Upper lobe of left lung (tissue), 6 donors: ENCODE results near the gene ADCY6. TPM values are rescaled to one million over a fixed set of nuclear protein-coding genes. Genes with fewer than 3 reads are reported as not detected.

Experiments
- ATAC-seq, 2 donors: fragments of 200-7000 bp; cut with Tn5 transposase; one replicate each; pipeline ENCODE4 v1.9.1; 2022; ENCODE audit warnings: mild to moderate bottlenecking in 2 of 2, moderate library complexity in 2 of 2; ENCODE audit not compliant: low FRiP score in 2 of 2
- DNase-seq, 2 donors: peaks; one replicate each; pipeline ENCODE4 v3.0.0-alpha.2; 2019 to 2020
- H3K27ac ChIP-seq, 4 donors: fragments of 200-600 bp; sonication (generic); one replicate each; pipeline ENCODE4 v1.5.1; 2016 to 2019
- H3K27me3 ChIP-seq, 4 donors: fragments of 200-600 bp; sonication (generic); one replicate each; pipeline ENCODE4 v1.5.1; 2017 to 2019
- H3K36me3 ChIP-seq, 4 donors: fragments of 200-600 bp; sonication (generic); one replicate each; pipeline ENCODE4 v1.5.1; 2016 to 2019
- H3K4me1 ChIP-seq, 4 donors: fragments of 200-600 bp; sonication (generic); one replicate each; pipeline ENCODE4 v1.5.1; 2018 to 2019
- H3K4me3 ChIP-seq, 4 donors: fragments of 200-600 bp; sonication (generic); one replicate each; pipeline ENCODE4 v1.5.1; 2017 to 2019; ENCODE audit warnings: mild to moderate bottlenecking in 2 of 4, moderate library complexity in 1 of 4
- H3K9me3 ChIP-seq, 4 donors: fragments of 200-600 bp; sonication (generic); one replicate each; pipeline ENCODE4 v1.5.1; 2018 to 2019
- CTCF ChIP-seq, 6 experiments: fragments of 450-650 bp in 4 of 6; fragments of 200-600 bp in 2 of 6; sonication (generic) in 2 of 6; IDR thresholded peaks; one replicate each; pipeline ENCODE4 v1.5.1; 2016 to 2019; ENCODE audit warnings: antibody characterized with exemption in 6 of 6
- EP300 ChIP-seq, 4 donors: sonication (generic); formaldehyde crosslinking; IDR thresholded peaks; one replicate each; pipeline ENCODE4 v1.5.1; 2017; ENCODE audit warnings: antibody characterized with exemption in 4 of 4, control low read depth in 2 of 4
- POLR2A ChIP-seq, 4 donors: fragments of 450-650 bp; IDR thresholded peaks; one replicate each; pipeline ENCODE4 v1.5.1; 2016 to 2017; ENCODE audit warnings: antibody characterized with exemption in 4 of 4, mild to moderate bottlenecking in 2 of 4
- POLR2AphosphoS5 ChIP-seq, 2 donors: sonication (generic); formaldehyde crosslinking; IDR thresholded peaks; one replicate each; pipeline ENCODE4 v1.5.1; 2017; ENCODE audit warnings: antibody characterized with exemption in 2 of 2
- WGBS, 2 donors: methylation state at CpG; one replicate each; pipeline ENCODE4 v1.1.5; 2017 to 2018; 5-methylcytosine and 5-hydroxymethylcytosine counted together
- total RNA-seq, 6 donors: library from RNA; depleted of rRNA in 4 of 6; stranded (reverse); fragments of >200 nt in 4 of 6; gene quantifications; one replicate each; pipeline versions ENCODE4 v1.1.0 to v1.2.1, GENCODE V29; 2016 to 2021
- donor health status: DM: no; HTN: no; CAD: no; lungs with moderate emphysema.
- donor health status: DM: no; HTN: yes; CAD: no; lungs with severe emphysema.

The ADCY6 gene
- total RNA-seq, 6 donors from 2014 or later: 26.0 to 113 (median 35.1) TPM

DNA sequence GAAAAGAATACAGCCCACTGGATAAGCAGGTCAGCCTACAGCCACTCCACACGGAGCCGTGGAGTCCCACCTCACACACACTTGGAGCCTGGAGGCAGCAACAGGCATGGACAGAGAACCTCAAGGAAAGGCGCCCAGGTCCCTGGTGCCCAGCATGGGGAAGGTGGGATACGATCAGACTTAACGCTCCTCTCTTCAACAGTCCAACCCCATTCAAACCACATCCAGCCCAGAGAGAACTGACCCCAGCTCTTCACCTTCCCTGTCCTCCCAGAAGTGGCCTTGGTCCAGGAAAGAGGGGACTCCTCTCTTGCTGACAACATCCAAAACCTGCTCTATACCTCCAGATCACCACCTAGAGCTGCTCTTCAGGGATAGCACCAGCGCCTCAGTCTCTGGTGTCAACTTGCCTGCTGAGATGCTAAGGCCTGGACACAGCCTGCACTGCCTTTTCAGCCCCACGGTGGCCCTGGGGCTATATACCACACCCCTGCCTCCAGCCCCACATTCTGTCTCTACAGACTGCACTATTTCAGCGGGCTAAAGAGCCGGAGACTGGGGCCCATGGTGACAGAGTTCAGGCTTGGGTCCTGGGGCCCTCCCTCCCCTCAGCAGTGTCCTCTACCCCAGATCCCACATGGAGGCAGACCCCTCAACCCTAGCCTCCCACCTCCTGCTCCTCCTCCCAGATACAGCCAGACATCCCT is 7.0 kb downstream of the ADCY6 start:
- TF ChIP-seq EP300 (IDR thresholded peaks at IDR 0.05): no peak
- no peak for TF ChIP-seq POLR2AphosphoS5 (IDR thresholded peaks at IDR 0.05)
- TF ChIP-seq POLR2A (IDR thresholded peaks at IDR 0.05): no peak
- TF ChIP-seq CTCF (IDR thresholded peaks at IDR 0.05): no peak
- H3K27ac ChIP-seq: no peak overlapping the region
- DNase-seq: no peak

GRCh38 chr12:48780381-48781025 is 8.4 kb downstream of the ADCY6 start:
- Histone ChIP-seq H3K27ac (peak overlapping the region in 2 of 4 donors; percentile 55 to 67), H3K4me1 (peaks cover 12 to 25% (median 21%) of the 10 kb centered on the region in 4 donors), H3K9me3 (no peaks in the 10 kb centered on the region), H3K27me3 (no peaks in the 10 kb centered on the region), H3K4me3 (no peak overlapping the region), H3K36me3 (peaks cover 0 to 34% (median 21%) of the 10 kb centered on the region in 4 donors)
- DNase-seq (no peak), ATAC-seq (no peak)
- WGBS, 2 donors: 65 to 78% methylated on average over 10 to 11 of the region's 11 CpGs
- TF ChIP-seq POLR2A (IDR thresholded peaks at IDR 0.05) (no peak), CTCF (IDR thresholded peaks at IDR 0.05) (no peak), EP300 (IDR thresholded peaks at IDR 0.05) (no peak), POLR2AphosphoS5 (IDR thresholded peaks at IDR 0.05) (no peak)

More for the DNA sequence above, 7.0 kb downstream of the ADCY6 start:
- Histone ChIP-seq H3K27me3 (no peaks in the 10 kb centered on the region), H3K9me3 (no peaks in the 10 kb centered on the region), H3K36me3 (peaks cover 0 to 24% (median 13%) of the 10 kb centered on the region in 4 donors), H3K4me3 (no peak overlapping the region), H3K4me1 (peaks cover 16 to 27% (median 23%) of the 10 kb centered on the region in 4 donors)
- no peak for ATAC-seq
- WGBS, 2 donors: 86 to 91% methylated on average over 4 to 9 of the region's 9 CpGs

DNA sequence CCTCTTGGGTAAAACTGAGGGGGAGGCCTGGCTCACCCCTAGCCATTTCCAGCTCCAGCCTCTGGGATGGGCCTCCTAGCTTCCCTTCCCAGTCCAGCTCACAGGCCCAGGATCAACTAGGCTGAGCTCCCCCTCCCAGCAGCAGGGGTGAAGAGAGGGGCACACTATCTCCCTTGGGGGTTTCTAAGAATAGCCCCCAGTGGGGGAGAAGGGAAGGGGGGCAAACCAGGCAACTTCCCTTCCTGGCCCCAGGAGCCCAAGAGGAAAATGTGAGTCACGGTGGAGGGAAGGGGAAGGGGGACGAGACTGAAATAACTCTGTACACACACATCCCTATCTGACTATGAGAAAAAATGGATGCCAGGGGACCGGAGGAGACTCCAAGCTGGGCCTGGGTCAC is 9.0 kb downstream of the ADCY6 start:
- no peak overlapping the region for H3K4me3 ChIP-seq
- TF ChIP-seq CTCF (IDR thresholded peaks at IDR 0.05) (no peak), EP300 (IDR thresholded peaks at IDR 0.05) (no peak), POLR2AphosphoS5 (IDR thresholded peaks at IDR 0.05) (no peak), POLR2A (IDR thresholded peaks at IDR 0.05) (no peak)
- DNase-seq: no peak
- H3K27ac ChIP-seq: peak overlapping the region in 3 of 4 donors; percentile 14 to 67 (median 55)
- no peak for ATAC-seq
- H3K27me3 ChIP-seq: no peaks in the 10 kb centered on the region
- H3K36me3 ChIP-seq: peaks cover 0 to 41% (median 27%) of the 10 kb centered on the region in 4 donors
- H3K9me3 ChIP-seq: no peaks in the 10 kb centered on the region
- H3K4me1 ChIP-seq: peaks cover 12 to 25% (median 21%) of the 10 kb centered on the region in 4 donors
- 48 to 53% methylated on average over 3 of the region's 3 CpGs for WGBS, 2 donors

DNA sequence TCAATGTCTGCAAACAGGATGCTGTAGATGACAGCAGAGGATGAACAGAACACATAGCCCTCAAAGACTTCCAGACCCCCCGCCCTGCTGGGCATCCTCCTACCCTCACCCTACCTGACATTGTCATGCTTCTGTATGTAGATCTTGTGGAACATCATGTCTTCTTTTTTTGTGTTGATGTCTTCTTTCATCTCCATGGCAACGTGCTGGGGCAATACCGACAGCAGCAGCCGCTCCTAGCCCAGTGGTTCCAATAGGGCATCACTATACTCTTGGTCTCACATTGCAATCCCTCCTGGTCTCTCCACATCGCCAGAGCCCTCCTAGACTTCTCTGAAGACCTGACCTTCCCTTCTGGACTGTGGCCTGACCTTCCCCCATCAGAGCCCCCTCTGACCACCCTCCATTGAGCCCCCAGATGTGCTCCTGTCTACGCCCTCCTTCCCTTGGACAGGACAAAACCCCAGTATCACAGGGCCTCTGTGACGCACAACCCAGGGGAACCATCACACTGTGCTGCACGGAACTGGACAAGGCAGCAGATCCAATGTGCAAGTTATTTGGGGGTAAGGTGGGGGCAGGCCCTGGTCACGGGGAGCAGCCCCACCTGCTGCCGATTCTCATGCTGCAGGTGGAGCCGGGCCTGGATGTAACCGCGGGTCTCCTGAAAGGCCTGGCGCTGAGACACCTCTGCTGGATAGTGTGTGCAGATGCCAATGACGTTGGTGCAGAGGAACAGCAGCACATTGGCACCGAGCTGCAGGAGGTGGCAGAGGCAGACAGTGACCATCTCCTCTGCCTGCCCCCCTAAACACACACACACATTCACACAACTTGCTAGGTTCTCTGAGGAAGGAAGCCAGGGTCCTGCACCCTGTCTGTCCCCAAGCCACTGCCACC is 11.1 kb downstream of the ADCY6 start:
- no peak for ATAC-seq
- Histone ChIP-seq H3K4me1 (peaks cover 12 to 25% (median 21%) of the 10 kb centered on the region in 4 donors), H3K27me3 (no peaks in the 10 kb centered on the region), H3K4me3 (no peak overlapping the region), H3K36me3 (peaks cover 0 to 57% (median 40%) of the 10 kb centered on the region in 4 donors), H3K27ac (no peak overlapping the region), H3K9me3 (no peaks in the 10 kb centered on the region)
- no peak for DNase-seq
- 87 to 94% methylated on average over 13 to 16 of the region's 16 CpGs for WGBS, 2 donors
- TF ChIP-seq POLR2AphosphoS5 (IDR thresholded peaks at IDR 0.05): no peak

GRCh38 chr12:48776956-48777355 is 11.9 kb downstream of the ADCY6 start:
- DNase-seq (peak in 1 of 2 donors; percentile 75), ATAC-seq (no peak)
- no peak for TF ChIP-seq CTCF (IDR thresholded peaks at IDR 0.05)
- no peak for TF ChIP-seq POLR2AphosphoS5 (IDR thresholded peaks at IDR 0.05)
- no peak for TF ChIP-seq EP300 (IDR thresholded peaks at IDR 0.05)
- no peak for TF ChIP-seq POLR2A (IDR thresholded peaks at IDR 0.05)
- Histone ChIP-seq H3K9me3 (no peaks in the 10 kb centered on the region), H3K4me1 (peaks cover 12 to 25% (median 21%) of the 10 kb centered on the region in 4 donors), H3K36me3 (peaks cover 0 to 57% (median 39%) of the 10 kb centered on the region in 4 donors), H3K27me3 (no peaks in the 10 kb centered on the region), H3K4me3 (no peak overlapping the region), H3K27ac (no peak overlapping the region)
- 92 to 98% methylated on average over 6 of the region's 6 CpGs for WGBS, 2 donors
